ENCODE data around the gene YBX1.
"Not testable (repeated sequence)": the region's sequence is repeated elsewhere in the genome, so short reads cannot be mapped to it uniquely, and the experiment has no call there.

DNA sequence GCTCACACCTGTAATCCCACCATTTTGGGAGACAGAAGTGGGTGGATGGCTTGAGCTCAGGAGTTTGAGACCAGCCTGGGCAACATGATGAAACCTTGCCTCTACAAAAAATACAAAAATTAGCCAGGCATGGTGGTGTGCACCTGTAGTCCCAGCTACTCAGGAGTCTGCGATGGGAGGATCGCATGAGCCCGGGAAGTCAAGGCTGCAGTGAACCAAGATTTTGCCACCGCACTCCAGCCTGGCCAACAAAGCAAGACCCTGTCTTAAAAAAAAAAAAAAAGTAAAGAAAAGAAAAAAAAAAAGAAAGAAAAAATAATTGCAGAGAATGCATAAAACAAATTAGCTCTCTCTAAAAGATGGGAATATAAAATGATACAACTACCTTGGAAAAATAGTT, 43.6 kb downstream of the YBX1 start:
- not testable (repeated sequence) for TF ChIP-seq CTCF (IDR thresholded peaks at IDR 0.05; ENCODE audit: low read depth, low read length, poor library complexity, severe bottlenecking); EZH2phosphoT487 (IDR thresholded peaks at IDR 0.05; ENCODE audit: borderline replicate concordance, low read length)
